ENCODE data around the gene MACROH2A2.

DNA sequence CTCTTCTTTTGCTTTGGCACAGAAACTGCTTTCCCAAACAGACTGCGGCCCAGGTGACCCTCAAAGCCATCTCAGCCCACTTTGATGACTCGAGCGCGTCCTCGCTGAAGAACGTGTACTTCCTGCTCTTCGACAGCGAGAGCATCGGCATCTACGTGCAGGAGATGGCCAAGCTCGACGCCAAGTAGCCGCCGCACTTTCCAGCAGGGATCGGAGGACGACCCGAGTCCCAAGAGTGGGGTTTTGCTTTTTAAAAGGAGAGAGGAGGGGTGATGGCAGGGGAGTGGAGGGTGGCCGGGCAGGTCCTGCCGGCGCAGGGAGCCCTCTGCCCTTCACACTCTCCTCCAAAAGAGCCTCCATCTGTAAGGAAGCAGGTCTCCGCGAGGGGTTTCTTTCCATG is 58.9 kb downstream of the MACROH2A2 start:
- TF ChIP-seq SUZ12 (IDR thresholded peaks at IDR 0.05) (no peak), LEF1 (IDR thresholded peaks at IDR 0.05; ENCODE audit: borderline replicate concordance) (no peak), FOXM1 (IDR thresholded peaks at IDR 0.05; ENCODE audit: borderline replicate concordance) (no peak), BHLHE40 (IDR thresholded peaks at IDR 0.05; ENCODE audit: borderline replicate concordance) (no peak), HDGF (IDR thresholded peaks at IDR 0.05; ENCODE audit: borderline replicate concordance) (no peak), ELF4 (IDR thresholded peaks at IDR 0.05) (no peak), SP1 (IDR thresholded peaks at IDR 0.05) (no peak), FOXA1 (IDR thresholded peaks at IDR 0.05) (no peak), ARNT (IDR thresholded peaks at IDR 0.05) (no peak), TARDBP (IDR thresholded peaks at IDR 0.05) (no peak), FOXK2 (IDR thresholded peaks at IDR 0.05) (no peak), NFRKB (IDR thresholded peaks at IDR 0.05) (no peak)
- TF ChIP-seq, protein P1, sequence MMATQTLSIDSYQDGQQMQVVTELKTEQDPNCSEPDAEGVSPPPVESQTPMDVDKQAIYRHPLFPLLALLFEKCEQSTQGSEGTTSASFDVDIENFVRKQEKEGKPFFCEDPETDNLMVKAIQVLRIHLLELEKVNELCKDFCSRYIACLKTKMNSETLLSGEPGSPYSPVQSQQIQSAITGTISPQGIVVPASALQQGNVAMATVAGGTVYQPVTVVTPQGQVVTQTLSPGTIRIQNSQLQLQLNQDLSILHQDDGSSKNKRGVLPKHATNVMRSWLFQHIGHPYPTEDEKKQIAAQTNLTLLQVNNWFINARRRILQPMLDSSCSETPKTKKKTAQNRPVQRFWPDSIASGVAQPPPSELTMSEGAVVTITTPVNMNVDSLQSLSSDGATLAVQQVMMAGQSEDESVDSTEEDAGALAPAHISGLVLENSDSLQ (IDR thresholded peaks at IDR 0.05) = no peak

Data from HEK293T (cell line).